Measurements from ENCODE around the gene TGIF1.
"Not testable (repeated sequence)": the region's sequence is repeated elsewhere in the genome, so short reads cannot be mapped to it uniquely, and the experiment has no call there.

TGIF1 gene

DNA sequence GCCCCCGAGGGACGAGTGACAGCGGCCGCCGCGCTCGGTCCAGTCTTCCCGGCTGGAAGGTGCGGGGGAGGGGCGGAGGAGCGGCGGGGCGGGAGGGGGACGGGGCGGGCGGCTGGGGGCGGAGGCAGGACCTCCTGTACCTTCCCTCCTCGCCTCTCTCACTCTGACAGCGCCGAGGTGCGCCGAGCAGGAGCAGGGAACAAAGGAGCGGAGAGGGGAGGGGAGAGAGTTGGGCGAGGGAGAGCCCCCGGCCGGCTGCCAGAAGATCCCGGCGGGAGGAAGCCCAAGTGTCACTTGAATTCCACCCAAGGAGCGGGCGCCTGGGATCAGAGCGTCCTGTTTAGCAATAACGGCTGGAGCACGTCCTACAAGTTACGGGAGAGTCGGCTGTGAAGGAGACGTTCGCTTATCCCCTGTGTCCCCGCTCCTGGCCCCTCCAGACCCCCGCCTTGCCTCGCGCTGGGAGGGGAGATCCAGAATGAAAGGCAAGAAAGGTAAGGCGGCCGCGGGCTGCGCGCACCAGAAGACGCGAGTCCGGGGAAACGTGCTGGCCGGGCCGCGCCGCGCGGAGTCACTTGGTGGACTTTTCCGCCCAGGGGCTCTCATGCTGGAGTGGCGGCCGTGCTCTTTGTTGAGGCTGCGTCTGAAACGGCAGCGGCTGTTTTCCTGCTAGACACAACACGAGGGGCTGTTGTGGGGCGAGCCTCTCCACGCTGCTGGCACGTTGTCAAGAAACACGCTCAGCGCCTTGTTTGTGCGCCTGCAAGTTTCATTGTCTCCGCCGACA, at the start of gene TGIF1:
Gene TGIF1 (plus strand): TSS at position 161 of the 787 bp plus-strand sequence. CDS start 318 bp downstream, at position 479.
- peak; percentile 16 to 64 for DNase-seq

- DNase-seq: no peak
These were observed 49.2 kb upstream of the TGIF1 start for GRCh38 chr18:3400567-3401296.

- DNase-seq: no peak
These were observed 48.0 kb upstream of the TGIF1 start for GRCh38 chr18:3401669-3402620.

DNA sequence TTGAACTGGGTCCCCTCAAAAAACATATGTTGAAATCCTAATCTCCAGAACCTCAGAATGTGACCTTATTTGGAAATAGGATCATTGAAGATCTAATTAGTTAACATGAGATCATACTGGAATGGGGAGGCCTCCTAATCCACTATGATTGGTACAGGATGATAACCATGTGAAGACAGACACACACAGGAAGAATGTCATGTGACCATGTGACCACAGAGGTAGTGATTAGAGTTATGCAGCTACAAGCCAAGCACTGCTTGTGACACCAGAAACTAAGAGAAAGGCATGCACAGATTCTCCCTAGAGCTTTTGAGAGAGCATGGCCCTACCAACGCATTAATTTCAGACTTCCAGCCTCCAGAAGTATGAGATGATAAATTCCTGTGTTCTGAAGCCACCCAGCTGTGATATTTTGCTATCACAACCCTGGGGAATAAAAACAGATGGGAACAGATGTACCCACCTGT, 47.0 kb upstream of the TGIF1 start:
- DNase-seq: no peak

DNA sequence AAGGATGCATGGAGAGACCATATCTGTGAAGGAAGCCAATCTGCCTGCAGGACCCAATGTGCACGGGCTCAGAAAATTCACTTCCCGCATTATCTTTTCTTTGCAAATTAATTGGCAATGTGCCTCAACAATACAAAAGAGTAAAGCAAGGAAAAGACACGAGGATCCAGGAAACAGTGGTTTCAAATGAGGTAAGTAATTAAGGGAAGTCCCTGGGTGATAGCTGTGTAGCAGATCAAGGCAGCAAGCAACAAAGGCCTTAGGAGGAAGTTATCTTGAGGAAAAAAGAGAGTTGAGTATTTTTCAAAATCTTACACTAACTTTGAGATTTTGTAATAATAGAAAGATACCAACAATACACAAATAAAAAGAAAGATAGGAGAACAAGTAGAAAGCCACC, 44.3 kb upstream of the TGIF1 start:
- DNase-seq: no peak

- DNase-seq: no peak
These were observed 41.9 kb upstream of the TGIF1 start for GRCh38 chr18:3408107-3408506.

DNA sequence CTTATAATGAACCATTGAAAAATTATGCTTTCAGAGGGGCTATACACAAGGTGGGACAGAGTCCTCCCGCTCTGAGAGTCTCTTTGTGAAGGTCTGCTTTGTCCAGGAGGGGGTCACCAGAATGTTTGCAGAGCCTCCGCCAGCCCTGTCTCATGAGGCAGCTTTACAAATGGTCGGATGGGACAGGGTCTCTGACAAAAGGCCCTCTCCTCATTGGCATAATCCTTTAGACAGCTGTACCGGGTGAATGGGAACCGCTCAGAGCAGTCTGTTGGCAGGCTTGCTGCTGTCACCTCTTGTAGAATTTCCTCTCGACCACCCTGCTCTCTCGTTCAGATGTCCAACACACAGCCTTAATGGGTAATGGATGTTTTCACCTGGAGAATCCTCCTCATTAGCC, 40.2 kb upstream of the TGIF1 start:
- DNase-seq: no peak

DNA sequence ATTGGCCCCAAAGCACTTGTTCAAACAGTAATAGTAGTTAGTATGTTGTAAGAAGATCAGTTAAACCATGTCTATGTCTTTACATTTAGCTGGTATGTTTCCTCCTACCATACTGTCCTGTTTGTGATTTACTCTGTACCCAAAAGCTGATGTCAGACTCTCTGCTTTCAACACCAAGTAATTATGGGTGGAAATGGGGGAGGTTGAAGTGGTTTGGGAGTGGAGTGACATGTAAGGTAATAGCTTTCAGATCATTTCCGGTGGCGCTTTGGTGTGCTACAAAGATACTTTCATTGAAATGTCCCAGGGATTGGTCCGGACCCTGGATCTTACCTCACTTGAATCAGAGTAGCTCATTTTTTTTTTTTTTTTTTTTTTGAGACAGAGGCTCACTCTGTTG, 39.7 kb upstream of the TGIF1 start:
- DNase-seq: no peak

DNA sequence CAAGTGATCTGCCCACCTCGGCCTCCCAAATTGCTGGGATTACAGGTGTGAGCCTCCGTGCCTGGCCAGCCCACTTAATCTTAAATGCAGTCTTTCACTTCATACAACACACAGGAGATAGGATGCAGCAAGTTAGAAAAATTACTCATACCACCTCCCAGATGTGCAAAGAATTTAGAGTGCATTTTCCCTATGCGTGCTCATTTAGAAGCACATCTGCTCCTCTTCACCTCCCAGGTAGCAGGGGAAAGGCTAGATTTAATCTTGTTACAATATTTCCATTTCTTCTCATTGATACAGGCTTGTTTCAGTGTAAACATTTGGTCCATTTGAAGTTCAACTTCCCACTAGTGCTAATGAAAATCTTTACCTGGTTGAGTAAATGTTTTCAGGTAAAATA, 39.1 kb upstream of the TGIF1 start:
- DNase-seq: not testable (repeated sequence)

- DNase-seq: no peak
These were observed 38.6 kb upstream of the TGIF1 start for GRCh38 chr18:3411327-3411726.

DNA sequence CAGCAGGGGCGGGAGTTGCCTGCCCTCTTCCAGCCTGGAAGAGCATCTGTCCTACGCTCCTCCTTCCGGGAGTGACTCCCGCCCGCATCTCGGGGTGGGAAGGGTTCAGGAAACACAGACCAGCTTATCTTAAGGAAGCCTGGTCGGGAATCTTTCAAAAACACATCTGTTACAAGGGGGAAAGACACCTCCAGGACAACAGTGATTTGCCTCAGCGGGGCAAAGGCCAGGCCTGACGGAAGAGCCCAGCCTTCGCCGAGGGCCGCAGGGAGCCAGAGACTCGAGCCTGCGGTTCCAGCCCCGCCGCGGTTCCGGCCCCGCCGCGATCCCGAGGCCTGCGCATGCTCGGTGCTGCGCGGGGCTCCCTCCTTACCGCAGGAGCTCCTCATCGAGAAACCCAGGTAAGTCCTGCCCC, 38.1 kb upstream of the TGIF1 start:
- DNase-seq: no peak

- not testable (repeated sequence) for DNase-seq
These were observed 37.4 kb upstream of the TGIF1 start for GRCh38 chr18:3412528-3412927.

GRCh38 chr18:3415110-3415509, 34.9 kb upstream of the TGIF1 start:
- DNase-seq: no peak

DNA sequence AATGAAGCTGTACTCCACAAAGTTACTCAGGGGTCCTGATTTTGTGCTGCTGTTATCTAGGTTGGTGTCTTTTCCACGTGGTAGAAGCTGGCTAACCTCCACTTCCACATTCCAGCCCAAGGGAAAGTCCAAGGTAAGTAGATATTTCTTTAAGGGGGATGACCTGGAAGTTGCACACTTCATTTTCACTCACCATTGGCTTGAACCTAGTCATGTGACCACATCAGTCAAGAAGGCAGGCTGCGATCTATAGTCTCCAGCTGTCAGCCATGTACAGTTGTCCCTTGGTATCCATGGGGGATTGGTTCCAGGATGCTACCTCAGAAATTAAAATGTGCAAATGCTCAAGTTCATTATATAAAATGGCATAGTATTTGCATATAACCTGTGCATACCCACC, 31.9 kb upstream of the TGIF1 start:
- DNase-seq: no peak

- DNase-seq: no peak
These were observed 29.1 kb upstream of the TGIF1 start for GRCh38 chr18:3420919-3421279.

DNA sequence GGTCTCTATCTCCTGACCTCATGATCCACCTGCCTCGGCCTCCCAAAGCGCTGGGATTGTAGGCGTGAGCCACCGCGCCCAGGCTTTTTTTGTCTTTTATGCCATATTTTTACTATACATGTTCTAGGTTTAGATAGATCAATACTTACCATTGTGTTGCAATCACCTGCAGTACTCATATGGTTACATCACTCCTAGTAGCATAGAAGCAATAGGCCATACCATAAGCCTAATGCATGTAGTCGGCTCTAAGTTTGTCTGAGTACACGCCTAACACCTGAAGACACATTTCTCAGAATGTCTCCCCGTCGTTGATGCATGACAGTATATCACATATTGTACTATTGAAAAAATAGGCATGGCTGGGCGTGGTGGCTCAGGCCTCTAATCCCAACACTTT, 27.1 kb upstream of the TGIF1 start:
- no peak for DNase-seq

- DNase-seq: no peak
These were observed 25.6 kb upstream of the TGIF1 start for GRCh38 chr18:3424280-3424890.

DNA sequence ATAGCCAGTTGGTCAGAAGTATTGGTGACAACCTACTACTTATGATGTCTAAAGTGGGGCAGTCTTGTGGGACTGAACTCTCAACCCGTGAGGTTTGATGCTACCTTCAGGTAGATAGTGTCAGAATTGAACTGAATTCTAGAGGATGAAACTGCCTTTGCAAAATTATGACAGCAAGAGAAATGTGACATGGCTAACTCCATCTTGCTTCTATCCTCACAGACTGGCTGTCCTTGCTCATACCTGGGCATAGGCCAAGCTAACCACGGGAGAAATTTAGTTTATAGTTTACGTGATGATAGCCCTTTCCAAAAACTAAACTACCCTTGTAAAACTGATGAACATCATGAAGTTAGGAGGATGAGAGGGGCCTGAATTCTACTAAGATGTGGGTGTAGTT, 24.9 kb upstream of the TGIF1 start:
- no peak for DNase-seq

GRCh38 chr18:3425446-3425845, 24.5 kb upstream of the TGIF1 start:
- no peak for DNase-seq

DNA sequence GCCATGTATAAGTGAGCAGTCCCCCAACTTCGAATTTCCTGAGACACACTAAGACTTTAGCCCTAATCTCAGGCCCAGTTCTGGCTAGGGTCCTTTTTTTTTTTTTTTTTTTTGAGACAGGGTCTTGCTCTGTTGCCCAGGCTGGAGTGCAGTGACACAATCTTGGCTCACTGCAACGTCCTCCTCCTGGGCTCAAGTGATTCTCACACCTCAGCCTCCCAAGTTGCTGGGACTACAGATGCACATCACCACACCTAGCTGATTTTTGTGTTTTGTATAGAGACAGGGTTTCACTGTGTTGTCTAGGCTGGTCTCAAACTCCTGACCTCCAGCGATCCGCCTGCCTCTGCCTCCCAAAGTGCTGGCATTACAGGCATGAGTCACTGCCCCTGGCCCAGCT, 23.9 kb upstream of the TGIF1 start:
- no peak for DNase-seq

- DNase-seq: no peak
These were observed 22.0 kb upstream of the TGIF1 start for GRCh38 chr18:3427944-3428343.

GRCh38 chr18:3429121-3429520, 20.9 kb upstream of the TGIF1 start:
- no peak for DNase-seq

DNA sequence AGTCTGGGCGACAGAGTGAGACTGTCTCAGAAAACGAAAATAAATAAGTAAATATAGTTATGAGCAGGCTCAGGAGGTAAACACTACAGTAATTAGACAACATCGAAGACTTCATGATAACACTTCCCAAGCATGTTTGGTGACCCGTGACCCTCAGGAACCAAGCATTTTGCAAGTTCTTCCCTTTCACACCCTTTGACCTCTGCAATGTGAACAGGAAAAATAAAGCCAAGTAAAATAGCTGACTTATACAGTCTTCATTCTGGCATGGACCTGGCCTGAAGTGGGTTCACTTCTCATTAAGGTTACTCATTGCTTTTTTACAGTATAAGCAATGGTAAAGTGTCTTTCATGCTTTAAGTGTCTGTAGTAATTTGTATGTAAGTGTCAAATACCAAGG, 15.3 kb upstream of the TGIF1 start:
- DNase-seq: no peak
